ENCODE measurements around the gene WSCD1. TPM values are rescaled to one million over a fixed set of nuclear protein-coding genes. Genes with fewer than 3 reads are reported as not detected.
A peak's percentile ranks its signal among the peaks of the same experiment; 100 is the strongest.

WSCD1 gene
- total RNA-seq, 1 experiment from 2014 or later, result 9.2 TPM

GRCh38 chr17:6160232-6160555 is 90.0 kb downstream of the WSCD1 start:
- DNase-seq (ENCODE audit: low read depth), result no peak

GRCh38 chr17:6160911-6161855 is 91.0 kb downstream of the WSCD1 start:
- DNase-seq (ENCODE audit: low read depth), result no peak

GRCh38 chr17:6162216-6162615 is 92.0 kb downstream of the WSCD1 start:
- no peak for DNase-seq (ENCODE audit: low read depth)

GRCh38 chr17:6162892-6163291 is 92.7 kb downstream of the WSCD1 start:
- DNase-seq (ENCODE audit: low read depth), result peak; percentile 30

- peak; percentile 93 for DNase-seq (ENCODE audit: low read depth)
These were observed 93.6 kb downstream of the WSCD1 start for GRCh38 chr17:6163612-6164333.

- no peak for DNase-seq (ENCODE audit: low read depth)
These were observed 94.8 kb downstream of the WSCD1 start for GRCh38 chr17:6164996-6165395.

- DNase-seq (ENCODE audit: low read depth), result no peak
These were observed 95.6 kb downstream of the WSCD1 start for GRCh38 chr17:6165806-6166205.

GRCh38 chr17:6166492-6167179 is 96.5 kb downstream of the WSCD1 start:
- no peak for DNase-seq (ENCODE audit: low read depth)

- no peak for DNase-seq (ENCODE audit: low read depth)
These were observed 98.1 kb downstream of the WSCD1 start for GRCh38 chr17:6168296-6168695.

- peak; percentile 36 for DNase-seq (ENCODE audit: low read depth)
These were observed 100.2 kb downstream of the WSCD1 start for GRCh38 chr17:6170349-6170748.

GRCh38 chr17:6172642-6173330 is 102.6 kb downstream of the WSCD1 start:
- DNase-seq (ENCODE audit: low read depth), result no peak

GRCh38 chr17:6173653-6174052 is 103.5 kb downstream of the WSCD1 start:
- DNase-seq (ENCODE audit: low read depth), result no peak

All from Daoy (cell line).